Measurements from ENCODE around the gene PTPN23.

The PTPN23 gene

GRCh38 chr3:47405820-47406761 is 25.3 kb downstream of the PTPN23 start:
- DNase-seq (ENCODE audit: low spot score): no peak

- DNase-seq (ENCODE audit: low spot score): no peak
Measured at GRCh38 chr3:47406762-47407149, 25.9 kb downstream of the PTPN23 start.

GRCh38 chr3:47407237-47407636 is 26.4 kb downstream of the PTPN23 start:
- no peak for DNase-seq (ENCODE audit: low spot score)

- DNase-seq (ENCODE audit: low spot score): no peak
Measured at GRCh38 chr3:47407896-47408838, 27.3 kb downstream of the PTPN23 start.

GRCh38 chr3:47408839-47409229 is 28.0 kb downstream of the PTPN23 start:
- no peak for DNase-seq (ENCODE audit: low spot score)

- no peak for DNase-seq (ENCODE audit: low spot score)
Measured at GRCh38 chr3:47409284-47409683, 28.5 kb downstream of the PTPN23 start.

- no peak for DNase-seq (ENCODE audit: low spot score)
Measured at GRCh38 chr3:47409688-47410416, 29.0 kb downstream of the PTPN23 start.

GRCh38 chr3:47410417-47410720 is 29.5 kb downstream of the PTPN23 start:
- DNase-seq (ENCODE audit: low spot score): no peak

- no peak for DNase-seq (ENCODE audit: low spot score)
Measured at GRCh38 chr3:47410801-47411646, 30.2 kb downstream of the PTPN23 start.

GRCh38 chr3:47411696-47412452 is 31.1 kb downstream of the PTPN23 start:
- DNase-seq (ENCODE audit: low spot score): no peak

GRCh38 chr3:47412453-47412756 is 31.6 kb downstream of the PTPN23 start:
- DNase-seq (ENCODE audit: low spot score): no peak

- DNase-seq (ENCODE audit: low spot score): no peak
Measured at GRCh38 chr3:47412842-47413520, 32.2 kb downstream of the PTPN23 start.

- peak; percentile 91 for DNase-seq (ENCODE audit: low spot score)
Measured at GRCh38 chr3:47413751-47414150, 32.9 kb downstream of the PTPN23 start.

GRCh38 chr3:47414161-47414564 is 33.3 kb downstream of the PTPN23 start:
- no peak for DNase-seq (ENCODE audit: low spot score)

GRCh38 chr3:47414666-47415587 is 34.1 kb downstream of the PTPN23 start:
- peak; percentile 57 for DNase-seq (ENCODE audit: low spot score)

- DNase-seq (ENCODE audit: low spot score): no peak
Measured at GRCh38 chr3:47416041-47416440, 35.2 kb downstream of the PTPN23 start.

GRCh38 chr3:47418167-47419082 is 37.6 kb downstream of the PTPN23 start:
- DNase-seq (ENCODE audit: low spot score): no peak

Measured in Ammon's horn (tissue), 1 donor.